Stimulated activated memory B cell treated with anti-CD40 and anti-IgM and Interleukin-4, amounts not matched to agents 10 μg/mL and 1 μg/mL and 100 μg/mL, for 72 hours (primary cell): Measurements from ENCODE around the gene SLC6A2.

Source experiments
- ATAC-seq: fragments of 150-1000 bp; cut with Tn5 transposase; 2 replicates; pipeline ENCODE4 v1.10.0; 2021
- H3K27ac Mint-ChIP-seq: one replicate; pipeline ENCODE4 v1.8.0; 2022; ENCODE audit warnings: mild to moderate bottlenecking, mixed read lengths
- H3K27me3 Mint-ChIP-seq: one replicate; pipeline ENCODE4 v1.8.0; 2022; ENCODE audit warnings: mixed read lengths
- H3K36me3 Mint-ChIP-seq: one replicate; pipeline ENCODE4 v1.8.0; 2022; ENCODE audit warnings: mixed read lengths
- H3K4me1 Mint-ChIP-seq: one replicate; pipeline ENCODE4 v1.8.0; 2022; ENCODE audit warnings: mixed read lengths
- H3K4me3 Mint-ChIP-seq: one replicate; pipeline ENCODE4 v1.8.0; 2022; ENCODE audit warnings: mild to moderate bottlenecking, moderate library complexity, mixed read lengths
- H3K9me3 Mint-ChIP-seq: one replicate; pipeline ENCODE4 v1.8.0; 2022; ENCODE audit warnings: mixed read lengths

The SLC6A2 gene

DNA sequence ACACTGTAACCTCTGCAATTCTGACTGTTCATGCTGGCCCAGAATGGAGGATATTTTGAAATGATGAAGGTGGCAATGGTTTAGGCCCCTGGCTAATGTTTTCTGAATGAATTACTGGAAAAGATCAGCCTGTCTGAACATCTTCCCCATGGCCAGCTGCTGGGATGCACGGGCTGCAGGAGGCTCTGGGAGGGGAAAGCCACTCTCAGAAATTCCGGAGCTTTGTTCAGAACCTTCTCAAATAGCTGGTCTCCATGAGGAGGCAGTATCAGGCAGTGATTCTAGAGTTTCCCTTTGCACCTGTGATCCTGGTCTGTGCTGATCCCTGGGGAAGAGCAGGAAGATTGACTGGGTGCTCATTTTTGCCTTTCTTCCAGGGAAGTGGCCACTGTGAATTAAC lies 5.0 kb downstream of the SLC6A2 start:
- Mint-ChIP-seq H3K36me3 (no peaks in the 10 kb centered on the region), H3K27me3 (peaks cover 26% of the 10 kb centered on the region), H3K27ac (no peak overlapping the region), H3K4me3 (no peak overlapping the region), H3K9me3 (peaks cover 7% of the 10 kb centered on the region), H3K4me1 (no peaks in the 10 kb centered on the region)
- no peak for ATAC-seq

- Mint-ChIP-seq H3K4me3 (no peak overlapping the region), H3K27me3 (peaks cover 20% of the 10 kb centered on the region), H3K4me1 (no peaks in the 10 kb centered on the region), H3K9me3 (peaks cover 7% of the 10 kb centered on the region), H3K27ac (no peak overlapping the region), H3K36me3 (no peaks in the 10 kb centered on the region)
- no peak for ATAC-seq
Observed at GRCh38 chr16:55661941-55662643, 6.3 kb downstream of the SLC6A2 start.

DNA sequence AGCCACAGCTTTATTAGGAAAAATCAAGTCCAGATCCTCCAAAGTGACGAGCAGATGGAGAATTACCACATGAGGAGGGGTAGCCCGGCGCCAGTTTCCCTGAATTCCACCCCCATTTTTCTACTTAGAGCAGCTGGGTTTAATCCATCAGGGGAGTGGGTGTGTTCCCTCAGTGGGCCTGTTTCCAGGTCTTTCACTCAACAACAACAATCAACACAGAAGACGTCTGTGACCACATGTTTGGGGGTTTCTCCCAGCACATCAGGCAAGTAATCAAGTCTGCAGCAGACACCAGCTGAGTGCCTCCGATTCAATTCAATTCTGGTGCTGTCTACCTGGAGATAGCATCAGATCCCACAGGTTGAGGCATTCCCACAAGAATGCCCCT lies 6.8 kb downstream of the SLC6A2 start:
- Mint-ChIP-seq H3K36me3 (no peaks in the 10 kb centered on the region), H3K4me1 (no peaks in the 10 kb centered on the region), H3K9me3 (peaks cover 7% of the 10 kb centered on the region), H3K4me3 (no peak overlapping the region), H3K27ac (no peak overlapping the region), H3K27me3 (peaks cover 15% of the 10 kb centered on the region)
- no peak for ATAC-seq

DNA sequence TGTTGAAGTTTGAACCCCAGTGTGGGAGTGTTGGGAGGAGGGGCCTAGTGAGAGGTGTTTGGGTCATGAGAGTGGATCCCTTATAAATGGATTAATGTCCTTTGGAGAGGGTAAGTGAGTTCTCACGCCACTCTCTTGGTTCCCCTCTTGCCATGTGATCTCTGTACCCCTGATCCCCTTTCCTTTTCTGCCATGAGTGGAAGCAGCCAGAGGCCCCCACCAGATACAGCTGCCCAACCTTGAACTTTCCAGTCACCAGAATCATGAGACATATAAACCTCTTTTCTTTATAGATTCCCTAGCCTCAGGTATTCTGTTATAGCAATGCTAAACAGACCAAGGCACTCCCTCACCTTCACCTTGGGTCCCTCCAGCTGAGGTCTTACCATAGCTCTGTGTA lies 7.4 kb downstream of the SLC6A2 start:
- Mint-ChIP-seq H3K9me3 (peaks cover 7% of the 10 kb centered on the region), H3K4me1 (no peaks in the 10 kb centered on the region), H3K27ac (no peak overlapping the region), H3K27me3 (peaks cover 9% of the 10 kb centered on the region), H3K4me3 (no peak overlapping the region), H3K36me3 (no peaks in the 10 kb centered on the region)
- ATAC-seq = no peak

DNA sequence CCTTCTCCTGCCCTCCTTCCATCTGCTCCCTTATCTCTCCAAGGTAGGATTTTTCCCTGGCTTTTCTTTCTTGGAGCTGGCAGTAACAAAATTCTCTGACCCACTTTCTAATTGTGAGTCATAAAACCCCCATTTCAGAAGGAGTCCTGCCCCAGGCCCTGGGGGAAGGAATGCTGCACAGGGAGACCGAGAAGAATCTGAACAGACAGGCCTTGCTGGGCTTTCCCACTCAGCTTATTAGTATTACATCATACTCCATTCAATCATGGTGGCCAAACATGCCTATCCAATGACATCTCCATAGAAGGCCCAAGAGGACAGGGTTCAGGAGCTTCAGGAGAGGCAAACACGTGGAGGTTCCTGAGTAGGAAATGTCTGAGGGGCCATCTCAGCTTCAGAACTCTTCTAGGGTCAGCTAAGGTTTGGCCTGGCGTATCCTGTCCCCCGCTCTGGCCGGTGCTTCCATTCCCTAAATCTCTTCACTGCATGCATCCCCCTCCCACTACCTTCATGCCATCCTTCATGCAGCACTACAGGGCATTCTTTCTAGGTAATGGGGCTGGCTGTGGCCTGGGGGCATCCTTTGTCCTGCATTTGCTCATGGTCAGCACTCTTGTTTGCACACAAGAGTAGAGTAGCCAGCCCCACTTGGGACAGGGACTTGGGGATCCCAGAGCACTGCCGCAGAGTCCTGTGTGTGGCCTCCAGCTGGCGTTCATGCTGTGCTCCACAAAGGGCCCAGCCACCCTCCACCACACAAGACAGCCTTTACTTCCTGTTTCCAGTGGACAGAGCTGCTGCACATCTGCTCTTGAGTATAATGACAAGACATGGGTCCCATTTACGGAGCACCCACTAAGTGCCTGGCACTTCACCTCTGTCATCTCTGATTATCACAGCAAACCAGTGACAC lies 8.2 kb downstream of the SLC6A2 start:
- no peak overlapping the region for H3K4me3 Mint-ChIP-seq
- peaks cover 8% of the 10 kb centered on the region for H3K27me3 Mint-ChIP-seq
- no peaks in the 10 kb centered on the region for H3K4me1 Mint-ChIP-seq
- no peak for ATAC-seq
- peaks cover 7% of the 10 kb centered on the region for H3K9me3 Mint-ChIP-seq
- no peak overlapping the region for H3K27ac Mint-ChIP-seq
- no peaks in the 10 kb centered on the region for H3K36me3 Mint-ChIP-seq

DNA sequence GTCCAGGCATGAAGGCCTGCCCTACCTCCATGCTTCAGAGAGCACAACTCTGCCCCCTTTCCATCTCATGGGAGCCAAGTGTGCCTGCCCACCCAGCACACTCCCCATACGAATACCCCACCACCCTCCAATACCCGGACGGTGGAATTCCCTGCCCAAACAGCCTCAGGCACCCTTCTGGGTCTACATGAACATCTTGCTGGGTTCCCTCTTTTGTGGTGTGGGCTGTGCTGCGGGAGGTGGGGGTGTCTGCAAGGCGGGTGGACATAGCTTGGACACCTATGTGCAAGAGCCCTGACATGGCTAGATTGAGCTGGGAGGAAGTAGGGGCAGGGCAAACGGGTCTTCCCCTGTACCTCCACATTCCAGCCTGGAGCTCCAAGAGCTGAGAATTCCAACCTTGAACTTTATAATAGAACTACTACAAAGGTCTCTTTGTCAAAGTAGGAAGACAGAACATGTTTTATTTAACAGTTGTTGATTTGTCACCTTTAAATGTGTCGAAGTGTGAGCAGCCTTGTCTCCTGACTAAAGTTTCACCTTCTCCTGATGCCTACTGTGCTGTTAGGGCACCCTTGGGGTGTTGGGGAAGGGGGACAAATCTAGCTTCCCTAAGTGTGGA lies 9.1 kb downstream of the SLC6A2 start:
- H3K9me3 Mint-ChIP-seq = peaks cover 7% of the 10 kb centered on the region
- no peaks in the 10 kb centered on the region for H3K36me3 Mint-ChIP-seq
- ATAC-seq = no peak
- H3K27me3 Mint-ChIP-seq = peaks cover 8% of the 10 kb centered on the region
- H3K27ac Mint-ChIP-seq = no peak overlapping the region
- no peak overlapping the region for H3K4me3 Mint-ChIP-seq
- no peaks in the 10 kb centered on the region for H3K4me1 Mint-ChIP-seq

DNA sequence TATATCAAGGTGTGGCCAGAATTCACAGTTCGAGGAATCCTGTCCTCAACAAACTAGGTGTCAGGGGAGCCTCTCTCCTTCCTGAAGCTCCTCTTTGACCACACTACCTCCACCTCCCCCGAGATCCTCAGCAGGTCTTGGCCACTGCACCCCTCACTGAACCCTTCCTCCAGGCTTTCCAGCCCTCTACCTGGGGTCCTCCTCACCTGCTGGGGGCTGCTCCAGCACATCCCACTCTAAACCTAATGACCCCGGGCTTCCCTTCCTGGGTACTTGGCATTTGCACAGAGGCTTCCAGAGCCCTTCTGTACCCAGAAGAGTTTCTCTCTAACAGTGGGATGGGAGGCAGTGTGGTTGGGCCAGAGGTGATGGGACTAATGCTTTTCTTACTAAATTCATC lies 9.7 kb downstream of the SLC6A2 start:
- H3K36me3 Mint-ChIP-seq = no peaks in the 10 kb centered on the region
- no peak for ATAC-seq
- H3K27me3 Mint-ChIP-seq = peaks cover 8% of the 10 kb centered on the region
- H3K27ac Mint-ChIP-seq = no peak overlapping the region
- H3K4me3 Mint-ChIP-seq = no peak overlapping the region
- H3K4me1 Mint-ChIP-seq = no peaks in the 10 kb centered on the region
- H3K9me3 Mint-ChIP-seq = peaks cover 7% of the 10 kb centered on the region

DNA sequence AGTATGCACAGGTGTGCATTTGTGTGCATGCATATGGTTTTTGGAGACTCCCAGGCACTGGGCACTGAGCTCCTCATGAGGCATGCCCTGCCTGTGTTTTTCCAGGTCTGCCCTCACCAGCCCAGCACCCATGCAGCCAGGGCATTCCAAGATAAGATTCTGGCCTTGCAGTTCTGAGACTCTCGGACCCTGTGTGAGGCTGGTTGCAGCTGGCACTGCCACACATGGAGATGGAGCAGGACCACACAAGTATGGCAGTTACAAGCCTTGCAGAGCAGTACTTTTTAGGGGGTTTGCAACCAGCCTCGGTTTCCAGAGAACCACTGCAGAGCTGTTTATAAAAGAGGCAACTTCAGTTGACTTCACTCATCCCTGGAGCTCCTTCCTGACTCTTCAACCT lies 10.2 kb downstream of the SLC6A2 start:
- Mint-ChIP-seq H3K27ac (no peak overlapping the region), H3K4me1 (no peaks in the 10 kb centered on the region), H3K4me3 (no peak overlapping the region), H3K27me3 (peaks cover 8% of the 10 kb centered on the region), H3K36me3 (no peaks in the 10 kb centered on the region), H3K9me3 (peaks cover 9% of the 10 kb centered on the region)
- ATAC-seq = no peak

GRCh38 chr16:55667753-55668152 lies 12.0 kb downstream of the SLC6A2 start:
- H3K36me3 Mint-ChIP-seq = no peaks in the 10 kb centered on the region
- peaks cover 10% of the 10 kb centered on the region for H3K9me3 Mint-ChIP-seq
- peaks cover 8% of the 10 kb centered on the region for H3K27me3 Mint-ChIP-seq
- H3K27ac Mint-ChIP-seq = no peak overlapping the region
- H3K4me3 Mint-ChIP-seq = no peak overlapping the region
- no peaks in the 10 kb centered on the region for H3K4me1 Mint-ChIP-seq
- no peak for ATAC-seq

- no peak for ATAC-seq
- Mint-ChIP-seq H3K4me3 (no peak overlapping the region), H3K27me3 (peaks cover 8% of the 10 kb centered on the region), H3K4me1 (no peaks in the 10 kb centered on the region), H3K9me3 (peaks cover 4% of the 10 kb centered on the region), H3K36me3 (no peaks in the 10 kb centered on the region), H3K27ac (no peak overlapping the region)
Observed at GRCh38 chr16:55668340-55669281, 12.8 kb downstream of the SLC6A2 start.

DNA sequence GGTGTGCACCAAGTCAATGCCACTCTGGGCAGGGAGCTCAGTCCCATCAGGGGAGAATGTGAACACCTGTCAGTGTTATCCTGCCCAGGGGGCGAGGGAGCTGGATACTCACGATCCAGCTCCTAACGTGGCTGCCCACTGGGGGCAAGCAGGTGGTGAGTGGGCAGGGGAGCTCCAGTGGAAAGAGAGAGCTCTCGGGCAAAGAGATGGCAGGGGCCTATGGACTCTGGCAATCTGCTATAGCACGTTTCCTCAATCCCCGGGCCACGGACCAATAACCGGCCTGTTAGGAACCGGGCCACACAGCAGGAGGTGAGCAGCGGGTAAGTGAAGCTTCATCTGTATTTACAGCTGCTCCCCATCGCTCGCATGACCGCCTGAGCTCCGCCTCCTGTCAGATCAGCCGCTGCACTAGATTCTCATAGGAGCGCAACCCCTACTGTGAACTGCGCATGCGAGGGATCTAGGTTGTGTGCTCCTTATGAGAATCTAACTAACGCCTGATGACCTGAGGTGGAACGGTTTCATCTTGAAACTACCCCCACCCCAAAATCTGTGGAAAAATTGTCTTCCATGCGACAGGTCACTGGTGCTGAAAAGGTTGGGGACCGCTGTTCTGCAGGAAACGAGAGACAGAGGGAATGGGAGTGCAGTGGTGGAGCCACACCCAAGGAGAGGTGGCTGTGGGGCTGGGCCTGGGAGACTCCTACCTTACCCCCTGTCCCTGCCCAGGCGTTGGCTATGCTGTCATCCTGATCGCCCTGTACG lies 15.6 kb downstream of the SLC6A2 start:
- Mint-ChIP-seq H3K9me3 (peaks cover 3% of the 10 kb centered on the region), H3K4me3 (no peak overlapping the region), H3K4me1 (no peaks in the 10 kb centered on the region), H3K27ac (no peak overlapping the region), H3K27me3 (no peaks in the 10 kb centered on the region), H3K36me3 (no peaks in the 10 kb centered on the region)
- no peak for ATAC-seq

DNA sequence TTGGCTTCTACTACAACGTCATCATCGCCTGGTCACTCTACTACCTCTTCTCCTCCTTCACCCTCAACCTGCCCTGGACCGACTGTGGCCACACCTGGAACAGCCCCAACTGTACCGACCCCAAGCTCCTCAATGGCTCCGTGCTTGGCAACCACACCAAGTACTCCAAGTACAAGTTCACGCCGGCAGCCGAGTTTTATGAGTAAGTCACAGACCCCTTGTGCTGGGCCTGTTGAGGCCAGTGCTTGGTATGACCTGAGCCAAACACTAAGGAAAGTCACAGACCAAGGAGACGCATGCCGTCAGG lies 16.1 kb downstream of the SLC6A2 start:
- H3K36me3 Mint-ChIP-seq = no peaks in the 10 kb centered on the region
- no peak overlapping the region for H3K27ac Mint-ChIP-seq
- peaks cover 3% of the 10 kb centered on the region for H3K9me3 Mint-ChIP-seq
- H3K4me1 Mint-ChIP-seq = no peaks in the 10 kb centered on the region
- no peaks in the 10 kb centered on the region for H3K27me3 Mint-ChIP-seq
- H3K4me3 Mint-ChIP-seq = no peak overlapping the region
- no peak for ATAC-seq

- Mint-ChIP-seq H3K4me3 (no peak overlapping the region), H3K36me3 (no peaks in the 10 kb centered on the region), H3K4me1 (no peaks in the 10 kb centered on the region), H3K9me3 (peaks cover 3% of the 10 kb centered on the region), H3K27me3 (peaks cover 2% of the 10 kb centered on the region), H3K27ac (no peak overlapping the region)
- no peak for ATAC-seq
Observed at GRCh38 chr16:55672471-55672870, 16.7 kb downstream of the SLC6A2 start.

DNA sequence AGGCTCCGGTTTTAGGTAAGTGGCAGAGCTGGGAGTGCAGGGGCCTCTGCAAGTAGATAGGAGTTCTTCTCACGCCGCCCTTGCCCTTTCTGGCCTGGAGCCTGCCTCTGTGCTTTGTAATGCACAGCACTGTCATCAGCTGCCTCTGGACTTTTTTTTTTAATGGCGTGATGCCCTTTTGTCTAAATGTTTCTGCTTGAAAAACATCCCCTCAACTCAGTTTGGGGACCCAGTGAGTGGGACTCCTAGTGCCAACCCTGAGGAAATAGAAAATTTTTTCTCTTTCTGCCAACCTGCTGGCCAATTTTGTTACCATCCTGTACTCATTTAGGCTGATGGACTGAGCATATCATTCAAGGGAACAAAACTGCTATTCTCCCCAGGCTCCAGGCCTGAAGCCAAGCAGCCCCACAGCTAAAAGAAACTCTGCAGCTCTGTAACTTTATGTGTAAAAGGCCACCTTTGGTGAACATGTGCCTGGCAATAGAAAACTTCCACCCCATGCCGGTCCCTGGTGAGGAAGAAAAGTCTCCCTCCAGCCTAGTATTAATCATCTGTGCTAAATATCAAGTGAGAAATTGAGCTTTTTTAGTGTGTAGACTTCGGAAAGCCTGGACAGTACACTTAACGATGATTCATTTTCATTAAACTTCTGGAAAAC lies 22.5 kb downstream of the SLC6A2 start:
- ATAC-seq = no peak
- Mint-ChIP-seq H3K27ac (no peak overlapping the region), H3K9me3 (no peaks in the 10 kb centered on the region), H3K4me1 (no peaks in the 10 kb centered on the region), H3K36me3 (no peaks in the 10 kb centered on the region), H3K27me3 (peaks cover 21% of the 10 kb centered on the region), H3K4me3 (no peak overlapping the region)
